ENCODE data around the gene INF2.

INF2 gene

DNA sequence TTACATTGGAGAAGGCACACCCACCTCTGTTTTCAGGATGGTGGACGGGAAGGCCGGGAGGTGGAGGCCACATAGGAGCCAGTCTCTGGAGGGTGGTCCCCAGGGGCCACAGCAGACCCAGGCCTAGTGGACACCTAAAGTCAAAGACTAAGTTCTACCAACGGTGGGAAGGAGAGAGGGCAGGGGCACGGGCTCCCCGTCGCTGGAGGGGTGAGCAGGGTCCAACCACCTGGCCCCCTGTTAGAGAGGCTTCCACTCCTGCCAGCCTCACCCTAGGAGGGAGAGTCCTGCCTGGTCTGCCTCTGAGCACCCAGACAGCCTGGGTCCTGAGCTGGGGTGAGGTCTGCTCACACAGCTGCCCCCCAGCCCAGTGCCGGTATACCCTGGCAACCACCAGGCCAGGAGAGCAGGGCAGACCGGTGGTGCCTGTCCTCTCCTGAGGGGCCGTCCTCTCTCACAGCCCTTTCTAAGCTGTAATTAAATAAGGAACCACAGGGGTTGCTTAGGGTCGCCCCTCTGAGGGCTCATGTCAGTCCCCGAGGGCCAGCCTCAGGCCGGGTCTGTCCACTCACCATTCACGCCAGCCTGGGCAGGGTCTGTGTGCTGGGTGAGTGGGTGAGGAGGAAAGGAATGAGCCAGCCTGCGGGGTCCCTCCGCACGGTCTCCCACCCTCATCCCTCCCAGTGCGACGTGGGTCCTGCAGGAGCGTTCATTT is 2.3 kb downstream of the INF2 start:
- DNase-seq, result no peak

DNA sequence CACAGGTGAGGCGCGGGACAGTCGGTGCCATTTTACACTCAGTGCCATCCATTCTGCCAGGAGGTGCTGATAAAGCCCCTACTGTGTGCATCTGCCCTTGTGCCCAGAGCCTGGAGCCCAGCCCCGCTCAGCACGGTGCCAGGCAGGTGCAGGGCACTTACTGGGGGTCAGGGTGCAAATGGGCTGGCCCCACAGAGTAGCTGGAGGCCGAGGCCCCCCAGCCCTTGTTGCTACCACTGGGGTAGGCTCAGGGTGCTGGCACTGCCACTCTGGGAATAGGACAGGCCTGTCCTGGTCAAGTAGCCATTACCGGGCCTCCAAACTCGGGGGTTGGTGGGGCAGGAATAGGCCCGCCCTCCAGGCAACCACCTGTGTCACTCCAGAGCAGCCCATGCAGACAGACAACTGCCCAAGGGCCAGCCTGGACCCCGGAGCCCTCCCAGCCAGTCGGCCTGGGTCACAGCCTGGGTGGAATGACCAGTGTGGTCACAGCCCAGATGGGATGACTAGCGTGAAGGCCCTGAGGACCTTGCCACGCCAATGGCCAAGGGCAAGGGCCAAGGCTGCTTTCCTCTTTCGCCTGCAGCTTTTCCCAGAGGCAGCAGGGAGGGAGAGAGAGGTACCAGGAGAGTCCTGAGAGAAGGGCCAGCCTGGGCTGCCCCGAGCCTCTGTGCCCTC is 3.0 kb downstream of the INF2 start:
- no peak for DNase-seq

DNA sequence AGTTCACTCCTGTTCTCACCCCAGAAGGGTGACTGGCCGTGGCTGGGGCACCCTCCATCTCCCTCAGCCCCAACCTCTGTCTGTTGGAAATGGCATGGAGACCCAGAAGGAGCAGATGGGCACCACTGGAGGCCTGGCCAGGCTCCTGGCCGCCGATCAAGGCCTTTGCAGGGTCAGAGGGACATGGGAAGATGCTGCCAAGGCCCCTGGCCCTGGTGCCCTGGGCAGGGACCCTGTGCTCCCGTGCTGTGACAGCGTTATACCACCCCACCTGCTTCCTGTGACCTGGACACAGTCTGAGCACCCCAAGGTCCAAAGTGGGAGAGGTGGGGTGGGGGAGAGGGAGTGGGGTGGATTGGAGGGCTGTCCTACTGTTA is 3.5 kb downstream of the INF2 start:
- DNase-seq, result no peak

DNA sequence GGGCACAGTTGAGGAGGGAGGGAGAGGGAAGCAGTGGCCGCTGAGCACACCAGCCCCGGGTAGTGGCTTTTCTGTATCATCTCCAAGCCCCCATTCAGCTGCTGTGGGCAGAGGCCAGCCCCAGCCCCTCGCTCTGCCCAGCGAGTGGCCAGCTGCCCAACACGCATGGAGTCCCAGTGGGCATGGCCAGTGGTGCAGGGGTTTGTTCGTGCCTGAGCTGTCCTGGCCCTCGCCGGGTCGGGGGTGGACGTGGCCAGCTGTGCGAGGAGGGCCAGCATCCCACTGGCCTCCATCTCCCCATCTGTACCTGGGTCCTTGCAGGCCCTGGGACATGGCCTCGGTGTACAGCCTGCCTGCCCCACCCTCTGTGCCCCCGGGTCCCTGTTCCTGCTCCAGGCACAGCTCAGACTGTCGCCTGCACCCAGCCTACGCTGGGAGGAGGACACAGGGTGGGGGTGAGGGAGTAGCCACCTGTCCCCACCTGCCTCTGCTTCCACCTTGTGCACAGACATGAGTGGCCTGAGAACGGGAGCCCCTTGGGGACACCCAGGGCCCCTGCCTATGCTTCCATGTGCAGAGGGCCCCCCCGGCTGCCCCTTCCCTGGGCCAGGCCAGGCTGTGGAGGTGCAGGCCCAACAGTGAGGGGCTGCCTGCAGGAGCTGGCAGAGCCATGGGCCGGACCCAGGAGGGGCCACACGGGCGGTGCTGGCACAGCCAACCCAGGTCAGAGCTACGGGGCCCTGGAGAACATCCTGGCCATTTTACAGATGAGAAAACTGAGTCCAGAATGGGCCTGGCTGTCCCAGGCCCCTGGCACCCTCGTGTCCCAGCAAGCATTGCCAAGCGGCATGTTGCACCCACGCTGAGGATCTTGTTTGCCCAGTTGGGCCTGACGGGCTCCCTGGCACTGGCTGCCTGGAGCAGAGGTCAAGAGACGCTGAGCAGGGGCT is 4.3 kb downstream of the INF2 start:
- DNase-seq, result no peak

DNA sequence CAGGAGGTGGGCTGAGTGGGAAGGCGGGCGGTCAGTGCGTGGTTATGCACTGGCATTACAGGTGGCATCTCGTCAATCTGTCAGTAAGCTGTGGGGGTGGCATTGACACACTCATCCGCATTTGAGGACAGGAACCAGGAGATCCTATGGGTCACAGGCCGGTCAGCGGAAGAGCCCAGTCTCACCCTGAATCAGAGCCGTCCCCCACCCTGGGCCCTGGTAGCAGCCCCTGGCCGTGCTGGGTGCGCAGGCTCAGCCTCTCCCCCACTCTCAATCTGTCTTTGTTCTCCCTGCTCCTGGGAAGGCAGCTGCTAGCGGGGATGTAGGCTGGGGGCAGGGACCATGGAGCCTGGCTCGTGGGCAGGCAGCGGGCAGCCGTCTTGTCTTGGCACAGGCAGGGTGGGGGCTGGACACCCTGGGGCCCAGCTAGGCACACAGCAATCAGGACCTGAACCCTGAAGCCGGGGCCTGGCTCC is 5.1 kb downstream of the INF2 start:
- DNase-seq, result no peak

DNA sequence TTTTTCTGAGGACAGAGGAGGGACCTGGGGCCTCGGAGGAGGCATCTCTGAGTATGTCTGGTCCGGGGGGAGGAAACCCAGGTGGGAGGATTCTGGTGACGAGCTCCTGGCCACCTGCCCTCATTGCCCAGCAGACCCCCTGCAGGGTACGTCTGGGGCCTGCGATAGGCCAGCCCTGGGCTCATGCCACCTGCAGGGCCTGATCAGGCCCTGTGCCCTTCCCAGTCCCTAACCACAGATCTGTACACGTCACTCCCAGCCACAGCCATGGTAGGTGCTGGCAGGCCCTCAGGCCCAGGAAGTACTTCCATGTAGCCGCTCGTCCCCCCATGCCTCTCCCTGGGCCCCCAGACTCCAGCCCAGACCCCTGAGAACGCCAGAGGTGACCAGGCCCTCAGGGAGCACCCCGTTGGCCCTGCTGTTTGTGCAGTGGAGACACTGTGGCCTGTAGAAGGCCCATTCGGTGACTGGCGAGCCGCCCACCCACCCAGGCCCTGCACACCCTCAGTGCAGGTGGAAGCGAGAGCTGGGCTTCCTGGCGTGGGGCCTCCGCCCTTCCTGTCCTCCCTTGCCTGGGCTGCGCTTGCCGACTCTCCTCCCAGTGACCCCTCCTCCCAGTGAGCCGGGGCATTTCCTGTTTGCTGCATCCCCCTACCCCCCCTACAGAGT is 5.7 kb downstream of the INF2 start:
- no peak for DNase-seq

DNA sequence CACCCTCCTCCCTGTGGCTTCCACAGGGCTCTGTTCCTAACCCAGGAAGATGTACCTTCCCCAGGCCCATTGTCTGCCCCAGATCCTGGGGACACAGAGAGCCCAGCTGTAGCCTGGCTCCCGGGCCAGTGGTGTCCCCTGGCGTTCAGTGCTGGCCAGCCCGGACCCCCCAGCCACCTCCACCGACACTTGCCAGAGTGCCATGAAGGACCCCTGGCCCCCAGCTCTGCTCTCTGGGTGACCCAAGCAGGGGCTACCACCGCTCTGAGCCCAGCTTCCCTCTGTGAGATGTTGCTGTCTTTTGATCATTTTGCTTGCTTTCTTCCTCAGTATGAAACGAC is 6.2 kb downstream of the INF2 start:
- DNase-seq, result no peak

DNA sequence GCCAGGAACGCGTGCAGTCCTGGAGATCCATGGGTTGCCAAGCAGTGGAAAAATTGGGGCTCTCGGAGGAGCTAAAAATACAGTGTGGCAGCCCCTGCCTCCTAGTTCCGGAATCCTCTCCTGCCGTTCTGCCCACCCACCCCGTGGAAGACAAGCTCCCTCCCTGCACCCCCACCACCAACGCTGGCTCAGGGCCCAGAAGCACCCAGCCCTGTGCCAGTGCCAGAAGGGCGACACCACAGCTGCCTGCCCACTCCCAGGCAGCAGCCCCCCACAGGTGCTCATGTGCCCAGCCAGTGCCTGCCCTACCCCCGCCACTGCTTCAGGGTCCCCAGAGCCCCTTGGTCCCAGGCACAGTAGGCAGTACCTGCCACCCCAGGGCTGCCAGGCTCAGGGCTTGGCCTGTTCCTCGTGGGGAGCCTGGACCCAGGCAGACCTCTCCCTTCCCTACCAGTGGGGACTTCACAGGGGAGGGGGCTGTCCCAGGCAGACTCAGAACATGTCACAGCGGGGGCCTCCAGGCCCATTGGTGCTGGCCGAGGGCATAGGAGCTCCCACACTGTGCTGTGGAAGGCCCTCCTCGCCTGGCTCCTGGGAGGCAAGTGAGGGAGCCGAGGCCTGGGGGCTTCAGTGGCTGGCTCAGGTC is 7.4 kb downstream of the INF2 start:
- DNase-seq, result no peak

DNA sequence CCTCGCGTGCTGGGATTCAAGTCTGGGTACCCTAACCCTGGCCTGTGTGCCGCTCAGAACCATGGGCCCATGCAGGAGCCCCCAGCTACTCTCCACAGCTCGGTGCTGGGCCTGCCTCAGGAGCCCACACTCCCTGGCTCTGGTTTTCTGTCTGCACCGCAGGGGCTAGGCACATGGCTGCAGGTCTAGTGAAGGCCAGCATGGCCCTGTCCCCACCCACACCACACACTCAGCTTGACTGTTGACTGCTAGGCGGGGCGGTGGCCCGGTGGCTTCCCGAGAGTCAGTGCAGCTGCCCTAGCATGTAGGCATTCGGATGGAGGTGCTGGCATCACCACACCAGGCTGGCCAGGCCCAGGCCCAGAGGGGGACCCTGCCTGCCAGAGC is 7.9 kb downstream of the INF2 start:
- DNase-seq, result no peak

DNA sequence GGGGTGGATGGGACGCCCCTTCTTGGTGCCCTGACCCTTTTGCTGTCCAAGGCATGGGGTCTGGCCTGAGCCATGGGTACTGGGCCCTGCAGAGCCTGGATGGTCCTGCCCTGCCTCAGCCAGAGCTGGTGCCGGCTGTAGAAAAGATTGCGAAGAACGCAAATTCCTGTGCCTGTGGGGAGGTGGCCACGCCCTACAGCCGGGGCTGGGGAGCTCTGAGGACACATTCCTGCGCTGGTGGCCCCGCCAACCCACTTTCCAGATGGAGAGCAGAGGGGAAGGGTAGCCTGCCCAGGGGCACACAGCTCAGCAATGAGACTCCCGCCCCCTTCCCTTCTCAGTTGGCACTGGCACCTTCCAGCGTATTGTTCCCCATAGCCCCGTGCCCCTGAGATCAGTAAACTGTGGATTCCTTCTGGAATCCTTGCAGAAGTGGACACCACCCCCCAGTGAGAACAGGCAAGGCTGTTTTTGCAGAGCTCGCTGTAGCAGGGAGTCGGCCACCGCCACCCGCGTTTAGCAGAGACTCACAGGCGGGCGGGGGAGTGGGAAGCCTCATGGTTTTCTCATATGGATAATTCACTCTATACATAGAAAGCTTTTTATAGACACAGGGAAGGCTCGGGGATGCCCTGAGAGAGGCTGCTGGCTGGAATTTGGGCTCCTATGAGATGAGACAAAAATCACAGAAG is 8.6 kb downstream of the INF2 start:
- DNase-seq, result no peak

DNA sequence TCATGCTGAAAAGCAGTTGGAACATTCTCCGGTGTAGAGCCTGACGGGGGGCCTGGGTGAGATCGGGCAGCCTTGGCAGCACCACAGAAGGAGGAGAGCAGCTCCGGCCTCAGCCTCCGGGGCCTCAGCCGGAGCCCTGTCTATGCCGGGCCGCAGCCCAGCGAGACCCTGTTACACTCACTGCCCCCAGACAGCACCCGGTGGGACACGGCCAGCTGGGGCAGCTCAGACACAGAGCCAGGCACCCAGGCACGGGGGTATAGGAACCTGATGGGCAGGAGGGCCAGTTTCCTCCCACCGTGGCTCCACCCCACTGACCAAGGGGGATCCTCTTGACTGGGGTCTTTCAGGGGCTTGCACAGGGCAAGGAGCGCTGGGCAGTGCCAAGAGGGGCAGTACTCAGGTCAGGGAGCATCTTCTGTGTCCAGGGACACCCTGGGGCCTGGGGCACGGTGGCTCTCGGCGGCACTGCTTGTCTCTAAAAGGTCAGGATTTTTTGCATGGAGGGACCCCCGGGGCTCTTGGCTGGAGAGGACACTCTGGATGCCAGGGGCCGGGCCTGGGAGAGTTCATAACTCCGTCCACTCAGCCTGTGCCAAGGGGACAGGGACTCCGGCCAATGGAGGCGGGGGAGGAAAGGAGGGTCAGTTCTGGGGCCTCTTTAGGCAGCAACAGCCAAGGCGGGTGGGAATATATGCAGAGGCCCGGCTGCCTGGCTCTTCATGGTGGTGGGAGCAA is 9.4 kb downstream of the INF2 start:
- DNase-seq, result no peak

DNA sequence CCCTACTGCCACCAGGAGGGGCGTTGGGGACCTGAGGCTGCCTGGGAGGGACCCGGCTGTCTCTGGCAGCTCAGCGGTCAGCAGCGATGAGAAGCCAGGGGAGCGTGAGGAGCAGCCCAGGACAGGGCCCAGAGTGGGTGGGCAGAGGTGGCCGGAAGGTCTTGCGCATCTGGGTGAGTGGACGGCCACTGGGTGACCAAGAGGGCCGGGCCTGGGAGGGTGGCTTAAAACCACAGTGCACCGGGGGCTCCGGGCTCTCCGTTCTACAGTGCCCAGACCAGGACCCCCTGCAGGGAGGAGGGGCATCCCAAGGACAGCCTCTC is 10.0 kb downstream of the INF2 start:
- no peak for DNase-seq

DNA sequence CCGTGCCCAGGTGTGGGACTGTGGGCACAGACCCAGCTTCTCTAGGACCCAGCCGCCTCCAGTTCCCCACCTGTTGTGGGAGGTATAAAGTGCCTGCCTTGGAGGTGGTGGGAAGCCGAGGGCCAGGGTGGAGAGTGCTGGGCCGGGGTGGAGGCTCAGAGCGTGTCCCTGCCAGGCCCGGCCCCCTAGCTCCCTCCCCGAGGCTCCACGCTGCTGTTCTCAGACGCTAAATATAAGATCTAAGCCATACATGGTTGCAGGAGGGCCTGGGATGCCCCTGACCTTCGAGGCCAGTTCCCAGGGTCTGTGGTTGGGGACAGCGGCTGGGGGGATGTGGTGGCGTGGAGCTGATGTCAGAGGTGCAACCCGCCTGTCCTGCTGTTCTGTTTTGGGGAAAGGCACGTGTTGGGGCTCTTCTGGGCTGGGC is 10.8 kb downstream of the INF2 start:
- no peak for DNase-seq

DNA sequence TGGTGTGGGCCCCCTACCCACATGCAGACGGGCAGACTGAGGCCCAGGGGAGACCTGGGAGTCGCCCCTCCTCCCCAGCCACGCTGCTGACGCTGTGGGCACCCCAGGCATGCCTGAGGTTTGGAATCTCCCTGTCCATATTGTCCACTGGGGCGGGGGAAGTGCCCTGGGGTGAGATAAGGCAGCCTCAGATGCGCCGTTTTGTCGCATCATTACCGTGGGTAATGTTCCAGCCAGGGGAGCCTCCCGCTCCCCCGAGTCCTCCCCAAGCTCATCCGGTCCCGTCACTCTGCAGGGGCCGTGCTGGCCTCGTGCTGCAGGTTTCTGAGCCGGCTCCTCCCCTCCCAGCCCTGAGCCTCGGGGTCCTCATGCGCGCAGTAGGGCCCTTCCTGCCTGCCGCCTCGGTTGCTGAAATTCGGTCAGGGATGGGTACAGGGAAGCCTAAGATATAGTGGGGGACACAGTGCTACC is 11.4 kb downstream of the INF2 start:
- no peak for DNase-seq

DNA sequence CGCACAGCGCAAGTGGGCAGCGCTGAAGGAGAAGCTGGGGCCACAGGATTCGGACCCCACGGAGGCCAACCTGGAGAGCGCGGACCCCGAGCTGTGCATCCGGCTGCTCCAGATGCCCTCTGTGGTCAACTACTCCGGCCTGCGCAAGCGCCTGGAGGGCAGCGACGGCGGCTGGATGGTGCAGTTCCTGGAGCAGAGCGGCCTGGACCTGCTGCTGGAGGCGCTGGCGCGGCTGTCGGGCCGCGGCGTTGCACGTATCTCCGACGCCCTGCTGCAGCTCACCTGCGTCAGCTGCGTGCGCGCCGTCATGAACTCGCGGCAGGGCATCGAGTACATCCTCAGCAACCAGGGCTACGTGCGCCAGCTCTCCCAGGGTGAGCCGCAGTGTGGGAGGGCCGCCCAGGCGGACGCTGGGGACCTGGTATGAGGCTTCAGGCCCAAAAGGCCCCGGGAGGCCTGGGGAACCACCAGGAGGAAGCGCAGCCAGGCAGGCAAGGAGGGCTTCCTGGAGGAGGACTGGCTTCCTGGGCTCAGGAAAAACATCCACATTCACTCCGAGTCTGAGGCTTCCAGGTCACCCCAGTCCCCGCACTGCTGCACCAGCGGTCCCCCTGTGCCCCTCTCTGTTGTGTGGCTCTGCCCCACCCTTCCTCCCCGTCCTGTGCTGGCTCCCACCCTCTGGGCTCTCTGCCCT is 12.1 kb downstream of the INF2 start:
- no peak for DNase-seq

DNA sequence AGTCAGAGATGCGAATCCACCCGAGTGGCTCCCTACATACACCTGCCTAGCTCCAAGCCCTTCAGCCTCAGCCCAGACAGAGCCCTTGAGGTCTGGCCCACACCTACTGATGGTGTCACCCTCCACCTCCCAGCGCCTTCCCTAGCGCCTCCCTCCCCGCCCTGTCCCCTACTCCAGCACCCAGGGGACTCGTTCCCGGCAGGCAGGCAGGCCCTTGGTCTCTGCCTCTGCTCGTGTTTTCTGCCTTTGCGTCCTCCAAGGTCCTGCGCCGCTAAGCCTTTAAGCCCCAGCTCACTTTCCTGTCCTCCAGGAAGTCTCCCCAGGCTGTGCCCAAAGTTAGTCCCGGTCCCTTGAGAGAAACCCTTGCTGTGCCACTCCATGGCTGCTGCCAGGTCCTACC is 12.7 kb downstream of the INF2 start:
- DNase-seq, result no peak

DNA sequence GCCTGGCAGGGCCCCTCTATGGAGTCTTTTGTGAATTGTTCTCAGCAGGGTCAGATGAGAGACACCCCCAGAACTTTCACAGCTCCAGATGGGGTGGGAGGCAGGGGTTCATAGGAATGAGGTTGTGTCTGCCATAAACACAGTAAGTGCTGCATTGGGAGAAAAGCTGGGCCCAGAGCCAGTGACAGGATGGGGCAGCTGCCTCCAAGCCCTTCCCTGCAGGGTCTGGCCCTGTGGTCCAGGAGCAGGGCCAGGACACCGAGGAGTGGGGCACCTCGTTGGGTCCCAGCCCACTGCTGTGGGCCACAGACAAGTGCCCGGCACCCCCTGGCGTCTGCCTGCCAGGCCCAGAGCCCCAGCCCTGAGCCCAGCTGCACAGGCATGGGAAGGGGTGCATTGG is 13.3 kb downstream of the INF2 start:
- DNase-seq, result no peak

DNA sequence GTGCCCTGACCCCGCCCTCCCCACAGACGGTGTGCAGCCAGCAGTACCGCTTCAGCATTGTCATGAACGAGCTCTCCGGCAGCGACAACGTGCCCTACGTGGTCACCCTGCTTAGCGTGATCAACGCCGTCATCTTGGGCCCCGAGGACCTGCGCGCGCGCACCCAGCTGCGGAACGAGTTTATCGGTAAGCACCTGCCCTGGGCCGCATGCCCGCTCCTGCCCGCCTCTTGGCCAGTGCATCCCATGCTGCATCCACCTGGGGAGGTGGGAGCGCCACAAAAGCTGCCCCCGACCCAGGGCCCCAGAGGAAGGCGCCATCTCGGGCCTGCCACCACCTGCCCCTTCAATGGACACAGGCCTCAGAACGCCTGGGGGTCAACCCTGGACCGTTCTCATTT is 13.9 kb downstream of the INF2 start:
- no peak for DNase-seq

DNA sequence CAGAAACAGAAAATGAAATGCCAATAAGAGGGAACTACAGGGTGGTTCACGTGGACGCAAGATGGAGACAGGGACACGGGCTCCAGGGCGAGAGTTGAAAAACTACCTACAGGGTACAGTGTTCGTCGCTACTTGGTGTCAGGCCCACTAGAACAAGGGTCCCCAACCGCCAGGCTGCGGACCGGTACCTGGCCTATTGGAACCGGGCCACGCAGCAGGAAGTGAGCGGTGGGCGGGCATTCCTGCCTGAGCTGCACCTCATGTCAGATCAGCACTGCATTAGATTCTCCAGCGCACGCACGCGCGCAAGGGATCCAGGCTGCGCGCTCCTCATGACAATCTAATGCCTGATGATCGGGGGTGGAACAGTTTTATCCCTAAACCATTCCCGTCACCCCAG is 14.8 kb downstream of the INF2 start:
- no peak for DNase-seq

DNA sequence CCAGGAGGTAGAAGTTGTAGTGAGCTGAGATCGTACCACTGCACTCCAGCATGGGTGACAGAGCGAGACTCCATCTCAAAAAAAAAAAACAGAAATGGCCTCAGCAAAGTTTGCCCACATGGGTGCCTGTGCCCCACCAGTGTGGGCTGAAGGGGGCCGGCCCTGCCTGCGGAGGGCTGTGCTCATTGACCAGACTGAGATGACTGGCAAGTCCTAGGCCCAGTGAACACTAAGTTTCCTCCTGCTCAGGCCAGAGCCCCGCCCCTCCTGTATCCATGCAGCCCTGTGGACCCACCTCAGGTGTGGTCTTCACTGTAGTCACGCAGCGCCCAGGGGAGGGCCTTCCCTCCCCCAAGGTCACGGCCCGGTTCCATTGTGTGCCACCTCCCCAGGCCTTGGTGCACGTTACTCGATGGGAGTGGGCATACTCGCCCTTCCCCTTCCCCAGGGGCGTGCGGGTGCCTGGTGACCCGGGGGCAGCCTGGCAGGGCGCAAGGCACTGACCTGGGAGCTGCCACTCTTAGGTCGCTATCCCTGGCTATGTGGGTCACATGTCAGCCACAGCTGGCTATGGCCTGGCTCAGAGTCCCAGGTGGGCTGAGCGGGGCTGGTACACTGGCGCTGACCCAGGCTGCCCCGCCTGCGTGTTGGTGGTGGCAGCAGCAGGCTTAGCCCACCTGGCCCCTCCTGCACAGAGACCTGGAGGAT is 16.1 kb downstream of the INF2 start:
- DNase-seq, result no peak

All from inflammatory macrophage treated with lipopolysaccharide for 4 hours (primary cell).